ENCODE results near the gene PPIL4.

DNA sequence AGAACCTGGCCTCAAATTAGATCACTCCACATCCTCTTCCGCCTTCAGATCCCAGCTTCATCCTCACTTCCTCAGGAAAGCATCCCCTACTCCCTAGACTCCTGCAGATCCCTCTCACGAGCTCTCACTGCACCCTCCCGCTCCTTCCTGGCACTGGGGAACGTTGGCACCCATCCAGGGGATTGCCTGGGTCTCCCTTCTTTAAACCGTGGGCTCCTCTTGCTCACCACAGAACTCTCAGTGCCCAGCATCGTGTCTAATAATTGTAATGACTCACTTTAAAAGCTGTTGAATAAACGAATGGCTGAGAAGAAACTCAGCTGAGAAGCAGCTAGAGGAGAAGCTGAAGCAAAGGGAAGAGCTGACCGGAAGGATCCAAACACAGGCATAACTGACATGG lies 81.4 kb downstream of the PPIL4 start:
- TF ChIP-seq CTCF (IDR thresholded peaks at IDR 0.05; ENCODE audit: low read depth, low read length) (no peak), EZH2phosphoT487 (IDR thresholded peaks at IDR 0.05; ENCODE audit: low read depth) (no peak)

All from OCI-LY3 (cell line).